Measurements from ENCODE around the gene EGFR.

- no peak for TF ChIP-seq CTCF (IDR thresholded peaks at IDR 0.05)
- no peak for TF ChIP-seq POLR2A (IDR thresholded peaks at IDR 0.05)
Measured at GRCh38 chr7:55005241-55005851, 13.5 kb upstream of the EGFR start.

Measured in uterus (tissue), 2 donors.